T-helper 1 cell treated with Interleukin-12 subunit alpha and Interleukin-12 subunit beta and Interleukin-4 antibody, amounts not matched to agents 30 μg/mL and 1 μg/mL, for 36 hours (primary cell): ENCODE results near the gene TRIM59.

ENCODE experiments used
- H3K27ac Mint-ChIP-seq: one replicate; pipeline ENCODE4 v1.8.0; 2021; ENCODE audit warnings: mild to moderate bottlenecking, mixed read lengths
- H3K27me3 Mint-ChIP-seq: one replicate; pipeline ENCODE4 v1.8.0; 2021; ENCODE audit warnings: low read depth, mixed read lengths
- H3K36me3 Mint-ChIP-seq: one replicate; pipeline ENCODE4 v1.8.0; 2021; ENCODE audit warnings: low read depth, mixed read lengths
- H3K4me1 Mint-ChIP-seq: one replicate; pipeline ENCODE4 v1.8.0; 2021; ENCODE audit warnings: low read depth, mixed read lengths
- H3K4me3 Mint-ChIP-seq: one replicate; pipeline ENCODE4 v1.8.0; 2021; ENCODE audit warnings: mild to moderate bottlenecking, moderate library complexity, mixed read lengths
- H3K9me3 Mint-ChIP-seq: one replicate; pipeline ENCODE4 v1.8.0; 2021; ENCODE audit warnings: mixed read lengths

The TRIM59 gene

GRCh38 chr3:160390565-160391138, 58.9 kb downstream of the TRIM59 start:
- Mint-ChIP-seq H3K36me3 (peaks cover 8% of the 10 kb centered on the region), H3K27me3 (no peaks in the 10 kb centered on the region), H3K9me3 (no peaks in the 10 kb centered on the region), H3K27ac (no peak overlapping the region), H3K4me1 (peaks cover 12% of the 10 kb centered on the region), H3K4me3 (no peak overlapping the region)
